Activated CD8-positive, alpha-beta memory T cell treated with anti-CD3 and anti-CD28 coated beads, Interleukin-2, amount 50 U/mL, for 48 hours (primary cell): ENCODE results near the gene ROBO1.

Experiments used
- DNase-seq: peaks from one replicate; pipeline ENCODE4 v3.0.0-alpha.2; 2020

The ROBO1 gene

GRCh38 chr3:78569804-78570203 is 1198.0 kb downstream of the ROBO1 start:
- DNase-seq = no peak

GRCh38 chr3:78565712-78566111 is 1202.1 kb downstream of the ROBO1 start:
- DNase-seq = no peak

GRCh38 chr3:78562328-78562727 is 1205.5 kb downstream of the ROBO1 start:
- no peak for DNase-seq
